Stimulated activated CD4-positive, alpha-beta T cell treated with anti-CD3 and anti-CD28 coated beads, Interleukin-4, amount 100 ng/mL, for 48 hours (primary cell): ENCODE measurements around the gene TENM4.

Source experiments
- DNase-seq, 2 donors: peaks; one replicate each; pipeline ENCODE4 v3.0.0-alpha.2; 2020; ENCODE audit warnings: low read depth in 2 of 2

The TENM4 gene

DNA sequence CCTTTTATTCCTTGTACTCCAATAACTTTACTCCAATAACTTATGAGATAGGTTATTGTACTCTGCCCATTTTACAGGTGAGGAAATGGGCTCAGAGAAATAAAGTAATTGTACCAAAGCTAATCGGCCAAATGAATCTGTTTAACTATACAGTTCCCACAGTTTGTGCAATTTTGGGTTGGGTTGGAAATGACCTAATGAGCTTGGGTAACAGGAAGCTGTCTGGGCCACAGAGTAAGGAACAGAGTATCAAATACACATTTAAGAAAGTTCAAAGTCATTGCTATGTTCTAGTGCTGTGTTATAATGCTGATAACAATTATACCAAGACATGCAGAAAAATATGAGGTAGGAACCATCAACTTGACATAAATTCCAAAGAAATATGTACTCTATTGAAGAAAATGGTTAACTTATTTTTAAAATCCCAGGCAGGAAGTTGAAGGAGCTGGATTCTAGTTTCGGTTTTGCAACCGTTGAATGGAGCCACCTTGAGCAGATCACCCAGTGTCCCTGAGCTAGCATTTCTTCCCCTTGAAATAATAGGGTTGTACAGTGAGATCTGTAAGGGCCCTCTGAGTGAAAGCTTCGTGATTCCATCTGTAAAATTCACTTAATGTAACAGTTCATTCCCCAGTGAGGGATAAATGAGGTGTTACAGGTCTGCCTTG is 505.3 kb downstream of the TENM4 start:
- no peak for DNase-seq

DNA sequence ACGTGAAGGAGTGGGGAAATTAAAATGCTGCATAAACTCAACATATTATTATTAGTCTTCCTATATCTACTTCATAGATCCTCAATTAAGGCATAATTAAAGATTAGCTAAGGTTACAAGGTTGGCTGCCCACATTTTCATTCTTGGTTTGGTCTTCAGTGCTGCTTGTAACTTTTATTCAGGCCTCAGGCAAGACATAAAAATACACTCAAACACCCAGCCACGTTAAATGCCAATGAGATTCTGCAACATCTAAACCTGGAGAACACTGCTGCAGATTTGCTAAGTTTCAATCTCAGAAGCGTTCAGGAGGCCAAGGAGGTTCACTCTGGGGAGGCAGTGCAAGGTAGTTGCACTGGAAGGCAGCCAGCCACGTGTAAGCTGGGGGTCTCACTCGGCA is 507.5 kb downstream of the TENM4 start:
- no peak for DNase-seq

GRCh38 chr11:78932757-78933156 is 508.1 kb downstream of the TENM4 start:
- DNase-seq: no peak

- no peak for DNase-seq
Observed at GRCh38 chr11:78931891-78932290, 508.9 kb downstream of the TENM4 start.

DNA sequence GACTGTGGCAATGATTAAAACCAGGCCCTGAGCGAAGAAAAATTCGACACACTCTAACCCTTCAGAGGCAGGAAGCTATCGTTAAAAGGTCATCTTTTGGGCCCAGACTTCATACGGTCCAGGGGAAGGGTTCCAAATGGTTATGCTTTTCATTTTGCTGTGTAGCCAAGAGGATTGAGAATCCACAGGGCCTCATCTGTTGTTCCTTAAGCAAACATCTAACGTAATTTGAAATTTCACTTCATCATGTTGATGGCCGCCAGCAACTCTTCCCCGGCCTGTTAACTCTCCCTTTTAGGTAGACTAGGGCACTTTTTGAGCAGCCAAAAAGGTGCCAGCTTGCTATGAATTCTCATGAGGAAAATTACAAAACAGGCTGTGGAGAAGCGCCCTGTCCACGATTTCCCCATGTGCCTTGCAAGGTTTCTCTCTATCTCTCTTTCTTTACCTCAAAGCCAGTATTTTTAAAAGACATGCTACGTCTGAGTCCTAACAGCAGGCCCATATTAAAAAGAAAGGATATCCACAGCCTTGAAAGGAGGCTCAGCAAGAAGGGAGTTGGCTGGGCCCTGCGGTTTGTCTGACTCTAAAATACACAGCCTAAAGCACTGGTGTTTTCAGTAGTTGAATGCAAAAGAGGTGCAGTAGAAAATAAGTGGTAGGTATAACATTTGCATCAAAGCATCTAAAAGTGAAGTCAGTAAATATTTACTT is 509.9 kb downstream of the TENM4 start:
- DNase-seq: no peak

DNA sequence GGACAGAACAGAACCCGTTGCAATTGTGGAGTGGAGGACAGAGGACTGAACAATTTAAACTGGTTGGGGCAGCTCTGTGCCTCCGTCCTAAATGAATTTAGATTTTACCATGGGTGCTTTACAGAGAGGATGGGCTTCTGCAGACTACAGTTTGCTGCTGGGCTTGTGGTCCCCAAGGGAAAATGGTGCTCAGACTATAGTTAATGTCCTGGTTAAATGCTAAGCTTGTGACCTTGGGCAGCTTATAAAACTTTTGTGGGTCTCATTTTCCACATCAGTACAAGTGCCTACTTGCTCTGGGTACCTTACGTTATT is 511.0 kb downstream of the TENM4 start:
- DNase-seq: no peak

DNA sequence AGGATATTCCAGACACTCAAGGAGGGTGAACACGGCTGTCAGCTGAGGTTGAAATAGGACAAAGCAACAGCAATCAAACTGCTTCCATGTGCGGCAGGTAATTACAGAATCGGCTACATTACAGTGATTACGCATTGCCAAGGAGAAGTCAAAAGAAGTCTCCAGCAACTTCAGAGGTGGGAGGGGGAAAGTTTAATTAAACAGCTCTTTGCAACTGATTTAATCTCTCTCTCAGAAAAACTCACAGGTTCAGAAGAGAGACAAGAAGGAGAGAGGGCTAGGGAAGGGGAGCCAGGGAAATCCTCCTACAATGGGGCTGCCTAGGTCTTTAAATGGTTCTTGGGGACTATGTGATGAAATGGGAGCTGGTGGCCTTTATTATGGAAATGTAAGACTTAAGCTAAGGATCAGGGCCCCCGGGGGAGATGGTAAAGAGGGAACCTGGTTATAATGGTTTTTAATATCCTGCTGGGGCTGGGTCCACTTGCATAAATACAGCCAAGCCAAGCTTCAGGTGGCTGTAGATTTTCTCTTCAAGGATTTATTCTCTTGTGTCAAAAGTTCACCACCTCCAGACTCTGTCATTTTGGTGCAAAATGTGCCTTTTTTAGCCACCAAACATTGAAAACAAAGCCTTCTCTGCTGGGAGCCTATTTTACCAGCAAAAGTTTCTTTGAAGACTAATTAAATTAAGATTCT is 511.5 kb downstream of the TENM4 start:
- DNase-seq: no peak

DNA sequence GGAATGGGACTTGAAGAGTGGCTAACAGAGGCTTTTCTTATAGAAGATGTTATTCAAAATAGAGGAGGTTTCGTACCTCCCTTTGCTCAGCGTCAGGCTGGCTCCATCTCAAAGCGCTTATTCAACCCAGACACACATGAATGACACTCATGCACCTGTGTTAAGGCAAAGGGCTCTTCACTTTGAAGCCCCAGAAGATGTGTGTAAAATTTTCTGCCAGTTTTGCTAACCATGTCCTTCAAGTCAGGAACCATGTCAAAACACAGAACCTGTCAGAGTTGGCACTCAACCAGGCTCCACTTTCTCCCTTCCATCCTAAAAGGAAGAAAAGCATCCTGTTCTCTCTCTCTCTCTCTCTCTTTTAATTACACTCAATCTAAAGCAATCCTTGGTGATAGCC is 513.3 kb downstream of the TENM4 start:
- no peak for DNase-seq

DNA sequence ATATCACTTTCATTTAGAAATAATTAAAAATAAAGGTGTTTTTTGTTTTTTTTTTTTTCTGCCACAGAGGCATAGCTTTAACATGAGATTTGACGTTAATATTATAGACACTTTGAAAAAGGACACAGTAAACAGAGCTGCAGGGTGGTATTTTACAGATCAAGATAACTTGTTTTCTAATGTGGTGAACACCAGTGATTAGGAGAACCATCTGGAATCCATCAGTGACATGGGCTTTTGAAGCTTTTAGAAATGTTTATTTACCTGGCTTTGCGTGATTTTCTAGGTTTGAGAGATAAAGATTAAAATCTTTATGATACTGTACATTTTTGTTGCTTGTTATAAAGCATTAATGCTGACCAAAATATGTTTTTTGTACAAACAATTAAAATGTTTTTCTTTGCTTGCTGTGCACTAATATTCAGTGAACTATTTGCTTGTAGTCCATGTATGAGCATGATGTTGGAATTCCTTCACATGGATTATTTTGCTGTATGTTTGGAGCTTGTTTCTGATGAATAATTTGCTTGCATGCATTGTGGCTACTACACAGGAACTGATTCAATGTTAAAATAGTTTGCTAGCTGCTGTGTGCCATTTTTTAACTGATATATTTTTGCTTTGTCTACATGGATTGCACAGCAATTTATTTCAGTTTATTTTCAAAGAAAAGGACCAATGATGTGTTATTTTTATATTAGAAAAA is 514.0 kb downstream of the TENM4 start:
- DNase-seq: no peak

GRCh38 chr11:78925387-78925786 is 515.4 kb downstream of the TENM4 start:
- DNase-seq: no peak

DNA sequence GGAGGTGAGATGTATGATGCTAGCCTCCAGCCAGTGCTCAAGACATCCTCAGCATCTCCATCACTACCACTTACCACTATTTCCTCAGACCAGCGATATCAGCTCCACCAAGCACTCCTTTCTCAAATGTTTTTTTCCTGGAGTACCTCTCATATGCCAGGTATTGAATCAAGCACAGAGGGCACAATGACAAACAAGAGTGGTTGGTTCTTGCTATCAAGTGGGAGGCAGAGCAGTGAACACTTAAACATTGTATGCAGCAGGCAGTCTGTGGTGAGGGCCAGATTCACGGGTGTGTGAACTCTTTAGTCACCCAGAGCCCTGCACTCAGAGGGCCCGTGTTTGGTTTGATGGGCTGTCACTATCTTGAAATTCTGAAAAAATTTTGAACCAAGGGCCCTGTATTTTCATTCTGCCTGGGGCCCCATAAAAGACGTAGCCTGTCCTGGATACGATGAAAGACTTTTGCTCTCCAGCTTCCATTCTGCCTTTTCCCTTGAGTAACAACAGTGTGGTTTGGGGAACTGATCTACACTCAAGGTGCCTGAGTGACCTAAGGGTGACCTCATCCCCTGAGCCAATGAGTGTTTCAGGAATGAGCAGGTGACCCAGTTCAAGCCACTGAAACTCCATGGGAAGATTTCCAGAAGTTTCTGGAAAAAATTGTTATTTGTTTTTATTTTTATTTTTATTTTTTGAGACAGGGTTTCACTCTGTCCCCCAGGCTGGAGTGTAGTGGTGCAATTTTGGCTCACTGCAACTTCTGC is 517.8 kb downstream of the TENM4 start:
- no peak for DNase-seq

- no peak for DNase-seq
Observed at GRCh38 chr11:78921509-78921908, 519.3 kb downstream of the TENM4 start.

DNA sequence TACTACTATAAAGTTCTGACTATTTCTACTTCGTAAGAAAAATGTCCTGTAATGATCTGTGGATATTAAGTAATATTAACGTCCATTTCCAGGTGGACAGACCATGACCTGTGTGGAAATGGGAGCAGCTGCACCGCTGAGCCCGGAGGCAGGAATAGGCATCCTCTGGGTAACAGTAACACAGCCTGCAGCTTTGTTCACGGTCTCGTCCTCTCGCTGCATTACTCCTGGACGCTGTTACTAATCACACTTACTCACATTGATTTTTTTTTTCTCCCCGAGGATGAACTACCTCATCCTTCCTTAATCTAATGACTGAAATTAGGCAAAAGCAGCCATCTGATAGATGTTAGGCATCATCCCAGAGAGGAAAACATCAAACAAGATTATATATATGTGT is 520.5 kb downstream of the TENM4 start:
- no peak for DNase-seq

DNA sequence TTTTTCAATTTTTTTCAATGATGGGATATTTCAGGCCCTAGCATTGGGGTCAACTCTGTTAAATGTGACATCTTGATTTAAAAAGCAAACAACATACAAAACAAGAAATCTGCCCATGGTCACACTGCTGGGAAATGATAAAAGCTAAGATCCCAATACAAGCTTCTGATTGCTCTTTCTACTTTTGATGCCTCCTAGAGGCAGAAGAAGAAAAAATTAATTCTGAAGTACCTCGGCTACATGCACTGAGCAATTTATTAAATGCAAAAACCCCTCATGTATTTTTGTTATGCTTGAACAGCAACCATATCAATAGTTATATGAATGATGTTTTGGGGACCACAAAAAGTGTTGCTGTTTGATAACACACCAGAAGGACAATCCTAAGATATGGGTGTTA is 524.1 kb downstream of the TENM4 start:
- DNase-seq: no peak

GRCh38 chr11:78914503-78914902 is 526.3 kb downstream of the TENM4 start:
- DNase-seq: no peak

- no peak for DNase-seq
Observed at GRCh38 chr11:78912778-78913177, 528.1 kb downstream of the TENM4 start.

DNA sequence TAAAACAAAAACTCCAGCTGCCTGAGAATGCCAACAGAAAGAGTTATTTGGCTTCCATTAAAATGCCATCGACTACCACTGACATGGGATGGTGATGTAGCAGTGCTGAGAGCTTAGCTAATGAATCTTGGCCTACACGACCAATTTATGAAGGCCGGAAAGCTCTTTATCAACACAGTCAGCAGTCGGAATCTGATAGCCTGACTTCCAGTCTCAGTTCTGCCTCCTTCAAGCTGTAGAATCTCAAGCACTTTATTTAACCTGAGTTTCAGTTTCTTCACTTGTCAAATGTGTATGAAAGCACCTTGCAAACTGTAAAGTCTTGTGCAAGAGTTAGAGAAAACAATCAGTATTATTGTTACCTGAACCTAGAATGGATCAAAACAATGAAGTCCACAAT is 530.5 kb downstream of the TENM4 start:
- DNase-seq: no peak

DNA sequence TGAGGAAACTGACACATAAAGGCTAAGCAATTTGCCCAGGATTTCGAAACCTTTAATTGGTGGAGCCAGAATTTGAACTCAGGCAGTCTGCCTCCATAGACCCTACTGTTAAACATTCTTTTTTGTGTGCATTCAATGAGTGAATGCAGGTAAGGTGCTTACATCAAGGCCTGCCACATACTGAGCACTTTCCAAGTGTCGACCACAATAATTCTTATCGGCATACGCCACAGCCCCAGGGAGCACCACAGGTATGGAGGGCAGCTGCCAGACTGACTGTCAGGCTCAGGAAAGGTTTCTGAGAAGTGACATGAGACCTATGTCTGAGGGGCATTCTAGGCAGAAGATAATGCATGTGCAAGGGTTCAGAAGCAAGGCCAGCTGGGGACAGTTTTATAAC is 531.4 kb downstream of the TENM4 start:
- DNase-seq: no peak

- DNase-seq: no peak
Observed at GRCh38 chr11:78907636-78908035, 533.2 kb downstream of the TENM4 start.

- DNase-seq: no peak
Observed at GRCh38 chr11:78906566-78906965, 534.3 kb downstream of the TENM4 start.

DNA sequence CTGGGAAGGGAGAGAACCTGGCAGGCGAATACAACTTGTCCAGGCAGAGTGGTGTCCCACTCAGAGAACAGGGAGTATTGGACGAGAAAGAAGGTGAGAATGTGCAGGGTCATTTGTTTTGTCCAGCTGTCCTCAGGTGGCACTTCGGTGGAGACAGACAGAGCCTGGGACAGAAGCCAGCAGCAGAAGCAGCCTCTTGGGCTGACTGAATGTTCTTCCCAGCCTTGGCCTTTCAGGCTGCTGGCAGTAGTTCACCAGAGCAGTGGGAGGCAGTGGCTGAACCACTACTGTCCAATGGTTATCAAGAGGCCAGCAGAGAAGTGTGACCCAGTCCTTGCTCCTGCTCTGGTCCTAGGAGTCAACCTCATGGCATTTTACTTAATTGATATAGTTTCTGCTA is 535.1 kb downstream of the TENM4 start:
- DNase-seq: no peak
